SK-N-SH (cell line): ENCODE results near the gene SORCS3. TPM values are rescaled to one million over a fixed set of nuclear protein-coding genes. Genes with fewer than 3 reads are reported as not detected.

Experiments
- CTCF ChIA-PET: fragments of 300-600, 350-600 bp; formaldehyde crosslinking; extraction: SDS; loops from one replicate; lab custom pipeline; 2021; lab: Yijun Ruan, JAX
- POLR2A ChIA-PET: fragments of 350-600 bp; sonication (Branson Sonifier 250); formaldehyde crosslinking; extraction: SDS; loops from one replicate; lab custom pipeline; 2020; ENCODE audit warnings: antibody characterized with exemption, inconsistent platforms; lab: Yijun Ruan, JAX
- DNase-seq: peaks from one replicate; pipeline ENCODE4 v3.0.0; 2012
- H2AFZ ChIP-seq: fragments of 200-600 bp; sonication (generic); 2 replicates; pipeline ENCODE4 v1.8.1; 2016; ENCODE audit warnings: antibody characterized with exemption, mild to moderate bottlenecking, low read depth
- H3F3A ChIP-seq: fragments of 200-600 bp; sonication (generic); replicated peaks from 2 replicates; pipeline ENCODE3; 2016; ENCODE audit warnings: antibody characterized with exemption, mild to moderate bottlenecking; ENCODE audit not compliant: insufficient read depth
- H3K27ac ChIP-seq, 2 experiments: fragments of 200-500 bp in 1 of 2; fragments of 200-600 bp in 1 of 2; sonication (Bioruptor generic) in 1 of 2; sonication (generic), shearing (Covaris generic) in 1 of 2; 2 replicates each; pipeline versions ENCODE4 v1.5.1 to v1.6.1; 2014 to 2016; ENCODE audit warnings: low read depth in 2 of 2, inconsistent platforms in 1 of 2, low read length in 1 of 2, mild to moderate bottlenecking in 1 of 2, mixed read lengths in 1 of 2
- H3K27me3 ChIP-seq: fragments of 200-600 bp; sonication (generic), shearing (Covaris generic); 2 replicates; pipeline ENCODE4 v1.6.1; 2016; ENCODE audit warnings: mixed run types; ENCODE audit not compliant: insufficient read depth
- H3K36me3 ChIP-seq, 2 experiments: fragments of 200-500 bp in 1 of 2; fragments of 200-600 bp in 1 of 2; sonication (Bioruptor generic) in 1 of 2; sonication (generic) in 1 of 2; replicated peaks in 1 of 2; 2 replicates each; pipeline versions ENCODE3 to v1.5.1; 2014 to 2016; ENCODE audit warnings: low read length in 1 of 2, mild to moderate bottlenecking in 1 of 2; ENCODE audit not compliant: insufficient read depth in 2 of 2, control insufficient read depth in 1 of 2
- H3K4me1 ChIP-seq, 2 experiments: fragments of 200-500 bp in 1 of 2; fragments of 200-600 bp in 1 of 2; sonication (Bioruptor generic) in 1 of 2; sonication (generic), shearing (Covaris generic) in 1 of 2; 2 replicates each; pipeline versions ENCODE4 v1.5.1 to v1.6.1; 2014 to 2016; ENCODE audit warnings: low read depth in 1 of 2, low read length in 1 of 2, mixed run types in 1 of 2; ENCODE audit not compliant: insufficient read depth in 2 of 2, control insufficient read depth in 1 of 2
- H3K4me2 ChIP-seq: fragments of 200-600 bp; sonication (generic), shearing (Covaris generic); 2 replicates; pipeline ENCODE4 v1.6.1; 2017; ENCODE audit warnings: mixed run types
- H3K4me3 ChIP-seq, 2 experiments: fragments of 200-500 bp in 1 of 2; fragments of 200-600 bp in 1 of 2; sonication (Bioruptor generic) in 1 of 2; sonication (generic), shearing (Covaris generic) in 1 of 2; 2 replicates each; pipeline versions ENCODE4 v1.5.1 to v1.8.1; 2014 to 2016; ENCODE audit warnings: low read depth in 2 of 2, inconsistent platforms in 1 of 2, low read length in 1 of 2, mild to moderate bottlenecking in 1 of 2, mixed read lengths in 1 of 2, moderate library complexity in 1 of 2
- H3K79me2 ChIP-seq: fragments of 200-600 bp; sonication (generic); 2 replicates; pipeline ENCODE4 v1.8.1; 2017; ENCODE audit warnings: mild to moderate bottlenecking; ENCODE audit not compliant: insufficient read depth
- H3K9ac ChIP-seq: fragments of 200-600 bp; sonication (generic); 2 replicates; pipeline ENCODE4 v1.6.1; 2017; ENCODE audit warnings: mixed run types
- H3K9me2 ChIP-seq: fragments of 200-600 bp; sonication (generic); 2 replicates; pipeline ENCODE4 v1.6.1; 2017; ENCODE audit warnings: mixed run types
- H3K9me3 ChIP-seq: fragments of 200-600 bp; sonication (generic); 2 replicates; pipeline ENCODE4 v1.6.1; 2017; ENCODE audit warnings: mixed run types, mild to moderate bottlenecking, moderate library complexity
- H4K20me1 ChIP-seq: fragments of 200-600 bp; sonication (generic); 2 replicates; pipeline ENCODE4 v1.6.1; 2017; ENCODE audit warnings: mild to moderate bottlenecking, mixed run types; ENCODE audit not compliant: insufficient read depth
- EP300 ChIP-seq, 2 experiments: IDR thresholded peaks; 2 replicates each; pipeline versions ENCODE4 v1.4.0 to v1.6.1; 2012; ENCODE audit warnings: borderline replicate concordance in 1 of 2, low read depth in 1 of 2, low read length in 1 of 2
- EZH2phosphoT487 ChIP-seq: fragments of 200-600 bp; sonication (generic); IDR thresholded peaks from 2 replicates; pipeline ENCODE4 v1.6.1; 2017; ENCODE audit warnings: low read depth, mixed run types, mild to moderate bottlenecking, antibody characterized with exemption, moderate library complexity, borderline replicate concordance
- FOXJ3 ChIP-seq: sonication (generic); formaldehyde crosslinking; IDR thresholded peaks from 2 replicates; pipeline ENCODE4 v1.5.1; 2020; ENCODE audit warnings: mild to moderate bottlenecking, missing genetic modification reagents
- FOXM1 ChIP-seq: IDR thresholded peaks from 2 replicates; pipeline ENCODE4 v1.4.0; 2012; ENCODE audit warnings: low read depth, mild to moderate bottlenecking
- GATA2 ChIP-seq: sonication (generic); formaldehyde crosslinking; IDR thresholded peaks from 2 replicates; pipeline ENCODE4 v1.5.0; 2020; ENCODE audit warnings: mild to moderate bottlenecking, missing genetic modification reagents
- NFIC ChIP-seq: IDR thresholded peaks from 2 replicates; pipeline ENCODE4 v1.4.0; 2012; ENCODE audit warnings: borderline replicate concordance
- NRF1 ChIP-seq: IDR thresholded peaks from 2 replicates; pipeline ENCODE4 v1.6.1; 2012; ENCODE audit warnings: low read depth, mild to moderate bottlenecking, low read length
- RCOR1 ChIP-seq: fragments of 150-350 bp; IDR thresholded peaks from 2 replicates; pipeline ENCODE4 v1.6.1; 2017; ENCODE audit warnings: antibody characterized with exemption, low read length
- RFX5 ChIP-seq: IDR thresholded peaks from 2 replicates; pipeline ENCODE4 v1.6.1; 2012; ENCODE audit warnings: mild to moderate bottlenecking, improper control_type of control experiment, low read length
- SMC3 ChIP-seq: IDR thresholded peaks from 2 replicates; pipeline ENCODE4 v1.6.1; 2012; ENCODE audit warnings: low read depth, low read length, improper control_type of control experiment
- TCF12 ChIP-seq: IDR thresholded peaks from 2 replicates; pipeline ENCODE4 v1.4.0; 2012
- TEAD4 ChIP-seq: IDR thresholded peaks from 2 replicates; pipeline ENCODE4 v1.4.0; 2012; ENCODE audit warnings: mild to moderate bottlenecking, borderline replicate concordance; ENCODE audit not compliant: insufficient read depth
- WGBS: methylation state at CpG from one replicate; pipeline ENCODE4 v1.1.6; 2017; ENCODE audit warnings: low lambda C conversion rate; 5-methylcytosine and 5-hydroxymethylcytosine counted together
- polyA plus RNA-seq, 3 experiments: library from polyadenylated mRNA; depleted of rRNA; stranded (reverse); fragments of >200 nt; gene quantifications; 2 replicates each; pipeline ENCODE4 v1.2.3, GENCODE V29; 2012
- TF ChIP-seq, protein P1 (sequence below): fragments of 150-350 bp; IDR thresholded peaks from 2 replicates; pipeline ENCODE4 v1.6.1; 2017; ENCODE audit warnings: antibody characterized with exemption, low read length, low read depth, borderline replicate concordance
- TF ChIP-seq, protein P2 (sequence below): IDR thresholded peaks from 2 replicates; pipeline ENCODE4 v1.6.1; 2012; ENCODE audit warnings: mild to moderate bottlenecking, low read depth, low read length, moderate library complexity

Gene SORCS3
- polyA plus RNA-seq, 1 of the 3 experiments (the other 2 are of a cell fraction), result not detected

DNA sequence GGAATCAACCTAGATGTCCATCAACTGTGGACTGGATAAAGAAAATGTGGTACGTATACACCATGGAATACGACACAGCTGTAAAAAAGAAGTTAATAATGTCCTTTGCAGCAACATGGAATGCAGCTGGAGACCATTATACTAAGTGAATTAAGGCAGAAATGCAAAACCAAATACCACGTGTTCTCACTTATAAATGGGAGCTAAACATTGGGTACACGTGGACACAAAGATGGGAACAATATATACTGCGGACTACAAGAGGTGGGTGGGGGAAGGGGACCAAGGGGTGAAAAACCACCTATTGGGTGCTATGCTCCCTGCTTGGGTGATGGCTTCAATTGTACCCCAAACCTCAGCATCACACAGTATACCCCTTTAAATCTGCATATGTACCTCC is 385.5 kb downstream of the SORCS3 start:
- H3K4me3 ChIP-seq, result no peak overlapping the region
- POLR2A ChIA-PET, result no interaction called here
- H3K79me2 ChIP-seq, result no peaks in the 10 kb centered on the region
- TF ChIP-seq, protein P1, sequence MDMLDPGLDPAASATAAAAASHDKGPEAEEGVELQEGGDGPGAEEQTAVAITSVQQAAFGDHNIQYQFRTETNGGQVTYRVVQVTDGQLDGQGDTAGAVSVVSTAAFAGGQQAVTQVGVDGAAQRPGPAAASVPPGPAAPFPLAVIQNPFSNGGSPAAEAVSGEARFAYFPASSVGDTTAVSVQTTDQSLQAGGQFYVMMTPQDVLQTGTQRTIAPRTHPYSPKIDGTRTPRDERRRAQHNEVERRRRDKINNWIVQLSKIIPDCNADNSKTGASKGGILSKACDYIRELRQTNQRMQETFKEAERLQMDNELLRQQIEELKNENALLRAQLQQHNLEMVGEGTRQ, result no peak
- TF ChIP-seq FOXJ3 (CRISPR knock-in tag), result no peak
- no peak for TF ChIP-seq RCOR1
- no peak for TF ChIP-seq FOXM1
- TF ChIP-seq RFX5, result no peak
- no peak for TF ChIP-seq GATA2 (CRISPR knock-in tag)
- TF ChIP-seq, protein P2, sequence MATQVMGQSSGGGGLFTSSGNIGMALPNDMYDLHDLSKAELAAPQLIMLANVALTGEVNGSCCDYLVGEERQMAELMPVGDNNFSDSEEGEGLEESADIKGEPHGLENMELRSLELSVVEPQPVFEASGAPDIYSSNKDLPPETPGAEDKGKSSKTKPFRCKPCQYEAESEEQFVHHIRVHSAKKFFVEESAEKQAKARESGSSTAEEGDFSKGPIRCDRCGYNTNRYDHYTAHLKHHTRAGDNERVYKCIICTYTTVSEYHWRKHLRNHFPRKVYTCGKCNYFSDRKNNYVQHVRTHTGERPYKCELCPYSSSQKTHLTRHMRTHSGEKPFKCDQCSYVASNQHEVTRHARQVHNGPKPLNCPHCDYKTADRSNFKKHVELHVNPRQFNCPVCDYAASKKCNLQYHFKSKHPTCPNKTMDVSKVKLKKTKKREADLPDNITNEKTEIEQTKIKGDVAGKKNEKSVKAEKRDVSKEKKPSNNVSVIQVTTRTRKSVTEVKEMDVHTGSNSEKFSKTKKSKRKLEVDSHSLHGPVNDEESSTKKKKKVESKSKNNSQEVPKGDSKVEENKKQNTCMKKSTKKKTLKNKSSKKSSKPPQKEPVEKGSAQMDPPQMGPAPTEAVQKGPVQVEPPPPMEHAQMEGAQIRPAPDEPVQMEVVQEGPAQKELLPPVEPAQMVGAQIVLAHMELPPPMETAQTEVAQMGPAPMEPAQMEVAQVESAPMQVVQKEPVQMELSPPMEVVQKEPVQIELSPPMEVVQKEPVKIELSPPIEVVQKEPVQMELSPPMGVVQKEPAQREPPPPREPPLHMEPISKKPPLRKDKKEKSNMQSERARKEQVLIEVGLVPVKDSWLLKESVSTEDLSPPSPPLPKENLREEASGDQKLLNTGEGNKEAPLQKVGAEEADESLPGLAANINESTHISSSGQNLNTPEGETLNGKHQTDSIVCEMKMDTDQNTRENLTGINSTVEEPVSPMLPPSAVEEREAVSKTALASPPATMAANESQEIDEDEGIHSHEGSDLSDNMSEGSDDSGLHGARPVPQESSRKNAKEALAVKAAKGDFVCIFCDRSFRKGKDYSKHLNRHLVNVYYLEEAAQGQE, result no peak
- no peak for TF ChIP-seq NRF1
- no peak for TF ChIP-seq TEAD4
- TF ChIP-seq SMC3, result no peak
- TF ChIP-seq NFIC, result no peak
- TF ChIP-seq EP300 (IDR thresholded peaks at IDR 0.05; ENCODE audit: borderline replicate concordance in 1 of 2, low read depth in 1 of 2, low read length in 1 of 2), result no peak
- TF ChIP-seq, all 33 proteins: peak for 0
- no peaks in the 10 kb centered on the region for H3K36me3 ChIP-seq
- no peaks in the 10 kb centered on the region for H4K20me1 ChIP-seq
- no peak overlapping the region for H3K4me2 ChIP-seq
- H3K9me3 ChIP-seq, result no peaks in the 10 kb centered on the region
- DNase-seq, result no peak
- CTCF ChIA-PET, result interaction anchor here (1.7 kb wide), 2 partner anchors 32 to 384 kb away, joined by 4 read pairs; no protein-coding TSS in a partner anchor
- H2AFZ ChIP-seq, result no peak overlapping the region
- no peaks in the 10 kb centered on the region for H3K27me3 ChIP-seq
- no peak overlapping the region for H3K9ac ChIP-seq
- H3K27ac ChIP-seq, result no peak overlapping the region
- H3K9me2 ChIP-seq, result no peaks in the 10 kb centered on the region
- WGBS, result 34% methylated on average over 5 of the region's 5 CpGs
- peaks cover 0 to 5% of the 10 kb centered on the region in 2 experiments; a peak in 2 of 4 replicates for H3K4me1 ChIP-seq
- H3F3A ChIP-seq, result no peaks in the 10 kb centered on the region

DNA sequence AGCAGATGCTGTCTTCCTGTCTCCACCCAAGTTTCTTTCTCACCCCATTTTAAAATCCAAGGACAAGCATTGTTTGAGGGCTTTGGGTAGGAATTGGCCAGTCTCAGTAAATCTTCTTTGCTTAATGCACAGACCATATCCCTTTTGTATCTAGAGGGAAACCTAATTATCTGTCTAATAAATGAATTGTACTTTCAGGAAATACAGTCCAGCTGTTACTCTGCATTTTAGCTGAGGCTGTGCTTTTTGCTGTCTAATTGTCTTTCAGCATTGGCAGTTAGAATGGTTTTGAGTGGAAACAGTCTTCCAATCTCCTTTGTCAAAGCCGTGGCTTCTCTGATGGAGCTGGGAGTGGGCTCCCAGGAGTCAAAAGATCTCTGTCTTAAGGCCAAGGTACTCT is 388.2 kb downstream of the SORCS3 start:
- DNase-seq, result peak; percentile 34
- Histone ChIP-seq H3K9ac (no peak overlapping the region), H3K4me1 (peaks cover 0 to 5% of the 10 kb centered on the region in 2 experiments; a peak in 2 of 4 replicates), H3K36me3 (no peaks in the 10 kb centered on the region)
- CTCF ChIA-PET, result interaction anchor here (0.9 kb wide), 1 partner anchor 35 kb away, joined by 3 read pairs; no protein-coding TSS in a partner anchor
- TF ChIP-seq EZH2phosphoT487 (no peak), RCOR1 (peak; percentile 90; the same call in 1 of the 2 replicates), GATA2 (CRISPR knock-in tag) (peak; percentile 77; the same call in 1 of the 2 replicates), TCF12 (peak; percentile 14; the same call in 1 of the 2 replicates), EP300 (IDR thresholded peaks at IDR 0.05; ENCODE audit: borderline replicate concordance in 1 of 2, low read depth in 1 of 2, low read length in 1 of 2) (peak in 1 of 2 experiments; percentile 57; a peak in 2 of 4 replicates)
- TF ChIP-seq, all 33 proteins: peak for 4
- Histone ChIP-seq H3K27ac (no peak overlapping the region), H3K27me3 (no peaks in the 10 kb centered on the region), H3K9me3 (no peaks in the 10 kb centered on the region), H3K4me2 (no peak overlapping the region), H3K9me2 (no peaks in the 10 kb centered on the region), H3F3A (no peaks in the 10 kb centered on the region), H4K20me1 (no peaks in the 10 kb centered on the region), H3K79me2 (no peaks in the 10 kb centered on the region), H2AFZ (no peak overlapping the region), H3K4me3 (no peak overlapping the region)
- POLR2A ChIA-PET, result no interaction called here
- WGBS, result 0% methylated on average over 1 of the region's 1 CpG
